Naive thymus-derived CD4-positive, alpha-beta T cell (primary cell): Measurements from ENCODE around the gene SSTR3. TPM values are rescaled to one million over a fixed set of nuclear protein-coding genes. Genes with fewer than 3 reads are reported as not detected.

Source experiments
- ATAC-seq: fragments of 150-1000 bp; cut with Tn5 transposase; 2 replicates; pipeline ENCODE4 v1.10.0; 2021; ENCODE audit warnings: mild to moderate bottlenecking, moderate library complexity
- CTCF ChIA-PET: fragments of 350-600 bp; sonication (Branson Sonifier 250); formaldehyde crosslinking; loops from one replicate; lab custom pipeline; 2021; ENCODE audit warnings: antibody characterized with exemption; lab: Charles Lee
- POLR2A ChIA-PET: fragments of 350-600 bp; sonication (Branson Sonifier 250); formaldehyde crosslinking; loops from one replicate; lab custom pipeline; 2021; ENCODE audit warnings: antibody characterized with exemption, inconsistent platforms; lab: Charles Lee
- DNase-seq, 9 donors: peaks; one replicate each; pipeline versions ENCODE4 v3.0.0 to v3.0.0-alpha.2; 2020 to 2022; ENCODE audit warnings: mixed read lengths in 1 of 9
- H3K27ac ChIP-seq: one replicate; pipeline ENCODE4 v1.7.0; 2013; ENCODE audit warnings: mild to moderate bottlenecking, low read depth, low read length, moderate library complexity
- H3K27me3 ChIP-seq, 2 donors: one replicate each; pipeline ENCODE4 v1.7.0; 2013; ENCODE audit warnings: low read length in 2 of 2, mild to moderate bottlenecking in 2 of 2, moderate library complexity in 2 of 2; ENCODE audit not compliant: control insufficient read depth in 2 of 2, insufficient read depth in 2 of 2
- H3K36me3 ChIP-seq, 3 experiments: 1 replicate in 2 of 3; 2 replicates in 1 of 3; pipeline ENCODE4 v1.7.0; 2013; ENCODE audit warnings: low read length in 3 of 3, mild to moderate bottlenecking in 3 of 3, moderate library complexity in 1 of 3; ENCODE audit not compliant: insufficient read depth in 3 of 3, control insufficient read depth in 2 of 3
- H3K4me1 ChIP-seq, 2 donors: one replicate each; pipeline ENCODE4 v1.7.0; 2013; ENCODE audit warnings: low read length in 2 of 2, mild to moderate bottlenecking in 2 of 2, moderate library complexity in 1 of 2; ENCODE audit not compliant: control insufficient read depth in 2 of 2, insufficient read depth in 2 of 2
- H3K4me3 ChIP-seq: 2 replicates; pipeline ENCODE4 v1.7.0; 2013; ENCODE audit warnings: mild to moderate bottlenecking, low read length
- H3K9me3 ChIP-seq, 3 experiments: 1 replicate in 2 of 3; 2 replicates in 1 of 3; pipeline ENCODE4 v1.7.0; 2013; ENCODE audit warnings: low read length in 3 of 3; ENCODE audit not compliant: control insufficient read depth in 2 of 3
- H3K27ac Mint-ChIP-seq, 9 donors: one replicate each; pipeline ENCODE4 v1.8.0; 2020 to 2022; ENCODE audit warnings: mixed read lengths in 9 of 9, mild to moderate bottlenecking in 8 of 9, moderate library complexity in 5 of 9, inconsistent platforms in 2 of 9
- H3K27me3 Mint-ChIP-seq, 5 donors: one replicate each; pipeline ENCODE4 v1.8.0; 2021 to 2022; ENCODE audit warnings: mixed read lengths in 5 of 5, mild to moderate bottlenecking in 1 of 5
- H3K36me3 Mint-ChIP-seq, 5 donors: one replicate each; pipeline ENCODE4 v1.8.0; 2020 to 2022; ENCODE audit warnings: mixed read lengths in 5 of 5, mild to moderate bottlenecking in 3 of 5, inconsistent platforms in 1 of 5
- H3K4me1 Mint-ChIP-seq, 7 donors: one replicate each; pipeline ENCODE4 v1.8.0; 2020 to 2022; ENCODE audit warnings: mixed read lengths in 7 of 7, mild to moderate bottlenecking in 3 of 7, inconsistent platforms in 1 of 7
- H3K4me3 Mint-ChIP-seq, 10 donors: one replicate each; pipeline ENCODE4 v1.8.0; 2020 to 2022; ENCODE audit warnings: mild to moderate bottlenecking in 10 of 10, mixed read lengths in 10 of 10, moderate library complexity in 6 of 10, inconsistent platforms in 2 of 10
- H3K9me3 Mint-ChIP-seq, 11 donors: one replicate each; pipeline ENCODE4 v1.8.0; 2020 to 2022; ENCODE audit warnings: mixed read lengths in 11 of 11, mild to moderate bottlenecking in 4 of 11, inconsistent platforms in 1 of 11, moderate library complexity in 1 of 11
- intact Hi-C, 2 donors: fragments of 100-400 bp; cut with micrococcal nuclease; formaldehyde crosslinking; loops; one replicate each; pipeline ENCODE4 v1.15.1; 2023
- polyA plus RNA-seq, 2 donors: library from polyadenylated mRNA; unstranded; fragments of 300-500 nt; fragmentation: Illumina TruSeq; gene quantifications; one replicate each; pipeline ENCODE4 v1.2.3, GENCODE V29; 2021
- total RNA-seq, 6 experiments: library from RNA in 5 of 6; stranded (reverse) in 5 of 6; gene quantifications; 1 replicate in 5 of 6; 2 replicates in 1 of 6; pipeline ENCODE4 v1.2.3 and lab custom pipeline; 2021 to 2026

SSTR3 gene
- total and polyA plus RNA-seq, 7 experiments from 2014 or later: 3.9 to 30.4 (median 6.4) TPM

GRCh38 chr22:37231406-37232139 lies 19.3 kb upstream of the SSTR3 start:
- DNase-seq (peak in 6 of 9 donors; percentile 68 to 81 (median 72)), ATAC-seq (peak; percentile 55)
- Histone ChIP-seq H3K9me3 (no peaks in the 10 kb centered on the region), H3K4me3 (peak overlapping the region; percentile 42), H3K36me3 (peaks cover 20 to 67% (median 23%) of the 10 kb centered on the region in 3 experiments), H3K27me3 (no peaks in the 10 kb centered on the region), H3K4me1 (peaks cover 91 to 92% of the 10 kb centered on the region in 2 donors), H3K27ac (peak overlapping the region; percentile 81)
- no peaks in the 10 kb centered on the region for H3K27me3 Mint-ChIP-seq
- peaks cover 0 to 1% (median 0%) of the 10 kb centered on the region in 11 donors for H3K9me3 Mint-ChIP-seq
- ChIA-PET CTCF (interaction anchor here (0.6 to 4.5 kb wide), 8 partner anchors 9 to 48 kb away, joined by 3 to 64 read pairs (median 12); partner anchors contain the start of gene RAC2), POLR2A (interaction anchor here (1.0 to 8.7 kb wide), 9 partner anchors 10 to 255 kb away, joined by 3 to 297 read pairs (median 5); partner anchors contain the start of genes MFNG, RAC2 and SSTR3)
- peaks cover 4 to 73% (median 31%) of the 10 kb centered on the region in 5 donors for H3K36me3 Mint-ChIP-seq
- intact Hi-C loops: loop anchor here (5.0 to 10.0 kb wide), 2 partner anchors 36 to 847 kb away; partner anchors contain the start of gene MYH9 (in 1 of the 2)
- H3K4me3 Mint-ChIP-seq: peak overlapping the region; percentile 75 to 99 (median 86)
- peaks cover 81 to 92% (median 87%) of the 10 kb centered on the region in 7 donors for H3K4me1 Mint-ChIP-seq
- peak overlapping the region; percentile 96 to 100 (median 99) for H3K27ac Mint-ChIP-seq

- Mint-ChIP-seq H3K4me1 (peaks cover 78 to 92% (median 87%) of the 10 kb centered on the region in 7 donors), H3K4me3 (peak overlapping the region; percentile 75 to 99 (median 86)), H3K36me3 (peaks cover 6 to 75% (median 34%) of the 10 kb centered on the region in 5 donors), H3K27ac (peak overlapping the region; percentile 96 to 100 (median 99)), H3K9me3 (peaks cover 0 to 1% (median 0%) of the 10 kb centered on the region in 11 donors), H3K27me3 (no peaks in the 10 kb centered on the region)
- H3K9me3 ChIP-seq: no peaks in the 10 kb centered on the region
- H3K4me3 ChIP-seq: peak overlapping the region; percentile 42
- H3K36me3 ChIP-seq: peaks cover 13 to 67% (median 24%) of the 10 kb centered on the region in 3 experiments
- H3K27ac ChIP-seq: peak overlapping the region; percentile 81
- H3K4me1 ChIP-seq: peaks cover 84 to 92% of the 10 kb centered on the region in 2 donors
- ChIA-PET CTCF (interaction anchor here (1.0 to 4.5 kb wide), 8 partner anchors 10 to 33 kb away, joined by 4 to 64 read pairs (median 18); partner anchors contain the start of gene RAC2), POLR2A (interaction anchor here (0.6 to 8.7 kb wide), 12 partner anchors 11 to 1081 kb away, joined by 3 to 297 read pairs (median 5); partner anchors contain the start of genes MFNG, RAC2 and SSTR3)
- ATAC-seq: peak; percentile 22
- H3K27me3 ChIP-seq: no peaks in the 10 kb centered on the region
- intact Hi-C loops: loop anchor here (1.0 to 10.0 kb wide), 10 partner anchors 7 to 846 kb away; partner anchors contain the start of genes EIF3L (in 1 of the 2), IFT27 (in 1 of the 2) and MYH9 (in 1 of the 2)
- DNase-seq: peak in 6 of 9 donors; percentile 51 to 79 (median 62)
Observed at GRCh38 chr22:37230673-37231405, 18.6 kb upstream of the SSTR3 start.

GRCh38 chr22:37229805-37230672 lies 17.8 kb upstream of the SSTR3 start:
- Histone ChIP-seq H3K27ac (peak overlapping the region; percentile 90), H3K27me3 (no peaks in the 10 kb centered on the region), H3K9me3 (no peaks in the 10 kb centered on the region), H3K4me1 (peaks cover 80 to 92% of the 10 kb centered on the region in 2 donors), H3K4me3 (peak overlapping the region; percentile 54), H3K36me3 (peaks cover 13 to 68% (median 31%) of the 10 kb centered on the region in 3 experiments)
- Mint-ChIP-seq H3K9me3 (peaks cover 0 to 1% (median 0%) of the 10 kb centered on the region in 11 donors), H3K36me3 (peaks cover 11 to 79% (median 36%) of the 10 kb centered on the region in 5 donors), H3K4me1 (peaks cover 75 to 92% (median 87%) of the 10 kb centered on the region in 7 donors), H3K4me3 (peak overlapping the region; percentile 75 to 99 (median 86)), H3K27ac (peak overlapping the region; percentile 96 to 100 (median 99)), H3K27me3 (no peaks in the 10 kb centered on the region)
- intact Hi-C loops: loop anchor here (1.0 to 10.0 kb wide), 11 partner anchors 8 to 845 kb away; partner anchors contain the start of genes EIF3L (in 1 of the 2), IFT27 (in 1 of the 2), LGALS1 (in 1 of the 2) and MYH9 (in 1 of the 2)
- CTCF ChIA-PET: interaction anchor here (0.7 to 4.5 kb wide), 10 partner anchors 10 to 405 kb away, joined by 3 to 64 read pairs (median 13); partner anchors contain the start of gene RAC2
- ATAC-seq (peak; percentile 93), DNase-seq (peak; percentile 60 to 93 (median 89))
- POLR2A ChIA-PET: interaction anchor here (0.6 to 8.7 kb wide), 14 partner anchors 12 to 1081 kb away, joined by 3 to 297 read pairs (median 4); partner anchors contain the start of genes IL2RB, MFNG, RAC2 and SSTR3

- peak overlapping the region; percentile 90 for H3K27ac ChIP-seq
- no peaks in the 10 kb centered on the region for H3K9me3 ChIP-seq
- peak in 3 of 9 donors; percentile 42 to 45 (median 45) for DNase-seq
- intact Hi-C loops: loop anchor here in 1 of 2 donors (10.0 kb wide), 1 partner anchor 446 kb away; the partner anchor contains the start of gene LGALS1
- Mint-ChIP-seq H3K9me3 (peaks cover 0 to 1% (median 0%) of the 10 kb centered on the region in 11 donors), H3K27me3 (no peaks in the 10 kb centered on the region), H3K27ac (peak overlapping the region; percentile 96 to 100 (median 99)), H3K4me3 (peak overlapping the region; percentile 75 to 99 (median 86)), H3K4me1 (peaks cover 73 to 92% (median 87%) of the 10 kb centered on the region in 7 donors), H3K36me3 (peaks cover 13 to 82% (median 39%) of the 10 kb centered on the region in 5 donors)
- POLR2A ChIA-PET: interaction anchor here (0.5 to 8.7 kb wide), 12 partner anchors 13 to 386 kb away, joined by 3 to 297 read pairs (median 6); partner anchors contain the start of genes IL2RB, RAC2 and SSTR3
- ATAC-seq: no peak
- H3K36me3 ChIP-seq: peaks cover 13 to 69% (median 32%) of the 10 kb centered on the region in 3 experiments
- peak overlapping the region; percentile 54 for H3K4me3 ChIP-seq
- no peaks in the 10 kb centered on the region for H3K27me3 ChIP-seq
- CTCF ChIA-PET: interaction anchor here (0.7 to 4.5 kb wide), 10 partner anchors 10 to 405 kb away, joined by 3 to 64 read pairs (median 13); partner anchors contain the start of gene RAC2
- peaks cover 79 to 92% of the 10 kb centered on the region in 2 donors for H3K4me1 ChIP-seq
Observed at GRCh38 chr22:37229012-37229804, 16.9 kb upstream of the SSTR3 start.
